ENCODE results near the gene RNF25.

RNF25 gene

DNA sequence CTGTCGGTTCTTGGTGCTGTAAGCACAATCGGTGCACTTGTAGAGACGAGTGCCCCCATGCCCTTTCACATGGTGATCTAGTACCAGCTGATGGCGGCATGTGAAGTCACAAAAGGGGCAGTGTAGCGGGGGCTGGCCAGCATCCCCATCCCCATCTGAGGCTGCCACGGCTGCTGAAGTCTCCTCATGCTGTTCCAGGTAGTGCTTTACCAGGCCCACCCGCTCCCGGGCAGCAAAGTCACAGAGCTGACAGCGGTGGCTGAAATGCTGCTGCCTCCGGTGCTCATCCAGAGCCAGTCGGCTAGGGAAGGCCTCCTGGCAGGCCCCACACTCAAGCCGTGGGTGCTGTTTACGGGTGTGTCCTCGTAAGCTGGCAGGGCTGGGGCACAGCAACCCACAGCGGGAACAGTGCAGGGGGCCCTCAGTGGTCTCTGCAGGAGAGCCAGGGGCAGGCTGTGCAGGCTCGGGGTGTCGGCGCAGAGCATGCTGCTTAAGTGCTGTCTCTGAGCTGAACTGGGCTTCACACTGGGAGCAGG, 29.6 kb downstream of the RNF25 start:
- ChIA-PET CTCF (no interaction called here), POLR2A (interaction anchor here (1.1 kb wide), 1 partner anchor 11 kb away, joined by 3 read pairs; no protein-coding TSS in a partner anchor)
- TF ChIP-seq ZBTB7A (tag by site-specific recombination; IDR thresholded peaks at IDR 0.05; ENCODE audit: low read depth) (no peak), ZNF747 (tag by site-specific recombination; IDR thresholded peaks at IDR 0.05) (no peak), ZIC2 (tag by site-specific recombination; IDR thresholded peaks at IDR 0.05) (peak; percentile 47), GLIS1 (tag by site-specific recombination; IDR thresholded peaks at IDR 0.05) (peak; percentile 17; the same call in 1 of the 2 replicates)
- Histone ChIP-seq H3K36me3 (ENCODE audit: control insufficient read depth in 2 of 2, insufficient read depth in 1 of 2, low read length in 2 of 2) (peaks cover 36 to 92% of the 10 kb centered on the region in 2 experiments), H3K9me3 (ENCODE audit: control insufficient read depth, insufficient read depth, low read depth, low read length) (no peaks in the 10 kb centered on the region), H3K4me3 (ENCODE audit: low read depth, low read length) (no peak overlapping the region), H3K27ac (ENCODE audit: extremely low read depth, low read depth, low read length) (no peak overlapping the region), H3K4me1 (ENCODE audit: control insufficient read depth, insufficient read depth, low read length) (no peaks in the 10 kb centered on the region)

DNA sequence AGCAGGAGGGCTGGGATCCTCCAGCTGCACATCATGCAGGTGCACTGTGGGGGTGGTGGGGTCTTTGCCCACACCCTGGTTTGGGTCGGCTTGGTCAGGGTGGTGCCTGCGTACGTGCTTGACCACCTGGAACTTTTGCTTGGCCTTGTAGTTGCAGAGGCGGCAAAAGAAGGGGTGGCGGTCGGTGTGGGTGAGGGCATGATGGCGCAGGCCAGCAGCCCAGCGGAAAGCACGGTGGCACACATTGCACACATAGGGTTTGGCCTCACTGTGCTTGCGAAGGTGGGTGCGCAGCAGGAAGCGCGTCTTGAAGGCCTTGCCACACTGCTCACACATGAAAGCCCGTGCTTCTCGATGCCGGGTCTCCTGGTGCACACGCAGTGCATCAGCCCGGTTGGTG, 33.4 kb downstream of the RNF25 start:
- Histone ChIP-seq H3K9me3 (ENCODE audit: control insufficient read depth, insufficient read depth, low read depth, low read length) (no peaks in the 10 kb centered on the region), H3K4me3 (ENCODE audit: low read depth, low read length) (no peak overlapping the region), H3K4me1 (ENCODE audit: control insufficient read depth, insufficient read depth, low read length) (no peaks in the 10 kb centered on the region), H3K36me3 (ENCODE audit: control insufficient read depth in 2 of 2, insufficient read depth in 1 of 2, low read length in 2 of 2) (peaks cover 37 to 92% of the 10 kb centered on the region in 2 experiments), H3K27ac (ENCODE audit: extremely low read depth, low read depth, low read length) (no peak overlapping the region)
- CTCF ChIA-PET = no interaction called here
- POLR2A ChIA-PET = no interaction called here
- TF ChIP-seq ZNF473 (tag by site-specific recombination; IDR thresholded peaks at IDR 0.05) = no peak

GRCh38 chr2:218635719-218636118, 36.1 kb downstream of the RNF25 start:
- H3K9me3 ChIP-seq (ENCODE audit: control insufficient read depth, insufficient read depth, low read depth, low read length) = no peaks in the 10 kb centered on the region
- H3K4me3 ChIP-seq (ENCODE audit: low read depth, low read length) = no peak overlapping the region
- H3K27ac ChIP-seq (ENCODE audit: extremely low read depth, low read depth, low read length) = no peak overlapping the region
- POLR2A ChIA-PET = no interaction called here
- H3K4me1 ChIP-seq (ENCODE audit: control insufficient read depth, insufficient read depth, low read length) = no peaks in the 10 kb centered on the region
- TF ChIP-seq ZNF175 (tag by site-specific recombination; IDR thresholded peaks at IDR 0.05) (no peak), BCL6B (tag by site-specific recombination; IDR thresholded peaks at IDR 0.05) (no peak), FEZF1 (tag by site-specific recombination; IDR thresholded peaks at IDR 0.05) (no peak)
- peaks cover 37 to 72% of the 10 kb centered on the region in 2 experiments for H3K36me3 ChIP-seq (ENCODE audit: control insufficient read depth in 2 of 2, insufficient read depth in 1 of 2, low read length in 2 of 2)
- CTCF ChIA-PET = no interaction called here

DNA sequence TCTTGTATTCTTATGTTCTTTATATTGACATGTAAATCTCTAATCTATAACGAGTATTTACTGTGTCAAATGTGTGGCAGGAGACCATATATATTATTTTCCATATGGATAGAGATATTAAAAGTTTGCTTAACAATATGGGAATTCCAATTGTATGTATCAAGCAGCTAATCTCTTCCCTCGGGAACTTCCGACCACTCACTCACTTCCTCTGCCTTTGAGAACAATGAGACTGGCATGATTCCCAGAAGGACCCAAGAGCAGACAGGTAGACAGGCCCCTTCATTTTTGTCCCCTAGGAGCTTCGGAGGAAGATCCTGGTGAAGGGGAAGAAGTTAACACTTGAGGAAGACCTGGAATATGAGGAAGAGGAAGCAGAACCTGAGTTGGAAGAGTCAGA, 40.0 kb downstream of the RNF25 start:
- ChIA-PET POLR2A (interaction anchor here (1.1 to 1.4 kb wide), 3 partner anchors 11 to 102 kb away, joined by 3 to 4 read pairs (median 3); partner anchors contain the start of genes BCS1L and ZNF142), CTCF (interaction anchor here (0.6 to 1.2 kb wide), 3 partner anchors 55 to 347 kb away, joined by 3 to 6 read pairs (median 4); no protein-coding TSS in a partner anchor)
- TF ChIP-seq ZNF221 (tag by site-specific recombination; IDR thresholded peaks at IDR 0.05; ENCODE audit: borderline replicate concordance) (no peak), ZNF76 (tag by site-specific recombination; IDR thresholded peaks at IDR 0.05; ENCODE audit: borderline replicate concordance, low read depth) (no peak), ZNF404 (tag by site-specific recombination; IDR thresholded peaks at IDR 0.05) (no peak), WT1 (tag by site-specific recombination; IDR thresholded peaks at IDR 0.05) (no peak), SCRT1 (tag by site-specific recombination; IDR thresholded peaks at IDR 0.05; ENCODE audit: borderline replicate concordance) (no peak), ZFP37 (tag by site-specific recombination; IDR thresholded peaks at IDR 0.05) (no peak), ZNF132 (tag by site-specific recombination; IDR thresholded peaks at IDR 0.05; ENCODE audit: borderline replicate concordance) (no peak), ZNF350 (tag by site-specific recombination; IDR thresholded peaks at IDR 0.05) (no peak), ZNF626 (tag by site-specific recombination; IDR thresholded peaks at IDR 0.05) (no peak), ZNF211 (tag by site-specific recombination; IDR thresholded peaks at IDR 0.05; ENCODE audit: low read depth) (no peak), ZNF248 (tag by site-specific recombination; IDR thresholded peaks at IDR 0.05) (no peak)
- TF ChIP-seq, protein P1, sequence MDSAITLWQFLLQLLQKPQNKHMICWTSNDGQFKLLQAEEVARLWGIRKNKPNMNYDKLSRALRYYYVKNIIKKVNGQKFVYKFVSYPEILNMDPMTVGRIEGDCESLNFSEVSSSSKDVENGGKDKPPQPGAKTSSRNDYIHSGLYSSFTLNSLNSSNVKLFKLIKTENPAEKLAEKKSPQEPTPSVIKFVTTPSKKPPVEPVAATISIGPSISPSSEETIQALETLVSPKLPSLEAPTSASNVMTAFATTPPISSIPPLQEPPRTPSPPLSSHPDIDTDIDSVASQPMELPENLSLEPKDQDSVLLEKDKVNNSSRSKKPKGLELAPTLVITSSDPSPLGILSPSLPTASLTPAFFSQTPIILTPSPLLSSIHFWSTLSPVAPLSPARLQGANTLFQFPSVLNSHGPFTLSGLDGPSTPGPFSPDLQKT (IDR thresholded peaks at IDR 0.05; ENCODE audit: borderline replicate concordance, low read depth, low read length) = no peak
- peaks cover 16 to 37% of the 10 kb centered on the region in 2 experiments for H3K36me3 ChIP-seq (ENCODE audit: control insufficient read depth in 2 of 2, insufficient read depth in 1 of 2, low read length in 2 of 2)
- no peaks in the 10 kb centered on the region for H3K4me1 ChIP-seq (ENCODE audit: control insufficient read depth, insufficient read depth, low read length)
- H3K27ac ChIP-seq (ENCODE audit: extremely low read depth, low read depth, low read length) = no peak overlapping the region
- H3K4me3 ChIP-seq (ENCODE audit: low read depth, low read length) = no peak overlapping the region
- H3K9me3 ChIP-seq (ENCODE audit: control insufficient read depth, insufficient read depth, low read depth, low read length) = no peaks in the 10 kb centered on the region
